Endothelial cell (in vitro differentiated cells): ENCODE data around the gene SATB2. TPM values are rescaled to one million over a fixed set of nuclear protein-coding genes. Genes with fewer than 3 reads are reported as not detected.

ENCODE experiments used
- DNase-seq: peaks from one replicate; pipeline ENCODE4 v3.0.0; 2021; ENCODE audit warnings: low spot score
- H3K27ac Mint-ChIP-seq: one replicate; pipeline ENCODE4 v1.8.0; 2021; ENCODE audit warnings: mixed read lengths, inconsistent platforms; ENCODE audit not compliant: unreplicated experiment
- H3K27me3 Mint-ChIP-seq: one replicate; pipeline ENCODE4 v1.8.0; 2021; ENCODE audit warnings: mild to moderate bottlenecking, moderate library complexity, mixed read lengths, inconsistent platforms; ENCODE audit not compliant: unreplicated experiment
- H3K36me3 Mint-ChIP-seq: one replicate; pipeline ENCODE4 v1.8.0; 2021; ENCODE audit warnings: mild to moderate bottlenecking, low read depth, mixed read lengths, inconsistent platforms; ENCODE audit not compliant: unreplicated experiment
- H3K4me1 Mint-ChIP-seq: one replicate; pipeline ENCODE4 v1.8.0; 2021; ENCODE audit warnings: mild to moderate bottlenecking, mixed read lengths, inconsistent platforms; ENCODE audit not compliant: unreplicated experiment
- H3K4me3 Mint-ChIP-seq: one replicate; pipeline ENCODE4 v1.8.0; 2021; ENCODE audit warnings: mild to moderate bottlenecking, mixed read lengths, inconsistent platforms; ENCODE audit not compliant: unreplicated experiment
- H3K9me3 Mint-ChIP-seq: one replicate; pipeline ENCODE4 v1.8.0; 2021; ENCODE audit warnings: mixed read lengths, inconsistent platforms; ENCODE audit not compliant: unreplicated experiment
- total RNA-seq: library from RNA; stranded (reverse); fragmentation: NEBNext Ultra II Directional; extraction: Animal tissue kit (Norgen Biotek cat#: 25700); gene quantifications from one replicate; pipeline ENCODE4 v1.2.1, GENCODE V29; 2021; ENCODE audit not compliant: unreplicated experiment
- TF ChIP-seq, protein P1 (sequence below): fragments of 200-600 bp; sonication (generic); IDR thresholded peaks from one replicate; pipeline ENCODE4 v1.5.0; 2021; ENCODE audit warnings: antibody characterized with exemption; ENCODE audit not compliant: unreplicated experiment

The SATB2 gene
- total RNA-seq, 1 donor from 2014 or later, result 3.8 TPM

DNA sequence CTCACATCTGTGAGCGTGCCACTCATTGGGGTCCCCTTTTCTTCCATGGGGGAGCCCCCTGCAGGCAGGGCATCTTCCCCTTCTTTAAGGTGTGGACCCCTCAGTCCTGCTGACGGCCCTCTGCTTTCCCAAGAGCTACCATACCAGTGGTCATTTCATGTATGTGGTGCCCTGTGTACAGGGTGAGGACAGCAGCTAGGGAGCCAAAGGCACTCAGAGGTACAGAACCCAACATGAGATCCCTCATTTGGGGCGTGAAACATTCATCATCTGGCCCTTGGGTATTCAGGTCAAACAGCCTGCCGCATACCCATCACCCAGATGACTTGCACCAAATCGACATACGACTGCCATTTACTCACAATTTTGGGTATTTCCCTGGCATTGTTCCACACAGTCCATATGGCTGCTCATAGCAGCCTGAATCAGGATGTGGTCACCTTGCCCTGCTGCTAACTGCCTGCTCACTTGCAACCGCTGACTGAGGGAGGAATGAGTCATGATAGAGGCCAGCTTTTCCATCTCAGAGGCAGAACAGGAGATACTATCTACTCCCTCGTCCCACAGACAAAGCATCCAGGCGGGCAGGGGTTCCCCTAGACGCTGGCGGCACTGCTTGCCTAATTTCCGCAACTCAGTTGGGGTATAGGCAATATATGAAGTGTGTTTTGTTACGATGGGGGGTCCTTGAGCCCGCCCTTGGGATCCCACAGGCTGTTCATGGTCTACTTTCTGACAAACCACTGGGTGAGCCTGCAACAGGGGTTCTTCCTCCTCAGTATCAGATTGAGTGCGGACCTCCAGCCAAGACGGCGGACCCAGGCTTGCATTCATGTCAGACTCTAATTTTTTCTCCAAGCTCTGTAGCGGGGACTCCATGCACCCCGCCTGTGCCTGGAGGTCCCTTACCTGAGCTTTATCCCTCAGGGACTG lies 228.6 kb downstream of the SATB2 start:
- TF ChIP-seq, protein P1, sequence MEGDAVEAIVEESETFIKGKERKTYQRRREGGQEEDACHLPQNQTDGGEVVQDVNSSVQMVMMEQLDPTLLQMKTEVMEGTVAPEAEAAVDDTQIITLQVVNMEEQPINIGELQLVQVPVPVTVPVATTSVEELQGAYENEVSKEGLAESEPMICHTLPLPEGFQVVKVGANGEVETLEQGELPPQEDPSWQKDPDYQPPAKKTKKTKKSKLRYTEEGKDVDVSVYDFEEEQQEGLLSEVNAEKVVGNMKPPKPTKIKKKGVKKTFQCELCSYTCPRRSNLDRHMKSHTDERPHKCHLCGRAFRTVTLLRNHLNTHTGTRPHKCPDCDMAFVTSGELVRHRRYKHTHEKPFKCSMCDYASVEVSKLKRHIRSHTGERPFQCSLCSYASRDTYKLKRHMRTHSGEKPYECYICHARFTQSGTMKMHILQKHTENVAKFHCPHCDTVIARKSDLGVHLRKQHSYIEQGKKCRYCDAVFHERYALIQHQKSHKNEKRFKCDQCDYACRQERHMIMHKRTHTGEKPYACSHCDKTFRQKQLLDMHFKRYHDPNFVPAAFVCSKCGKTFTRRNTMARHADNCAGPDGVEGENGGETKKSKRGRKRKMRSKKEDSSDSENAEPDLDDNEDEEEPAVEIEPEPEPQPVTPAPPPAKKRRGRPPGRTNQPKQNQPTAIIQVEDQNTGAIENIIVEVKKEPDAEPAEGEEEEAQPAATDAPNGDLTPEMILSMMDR, result no peak
- Mint-ChIP-seq H3K9me3 (no peaks in the 10 kb centered on the region), H3K36me3 (no peaks in the 10 kb centered on the region), H3K4me3 (no peak overlapping the region), H3K27ac (no peak overlapping the region), H3K4me1 (no peaks in the 10 kb centered on the region), H3K27me3 (no peaks in the 10 kb centered on the region)
- no peak for DNase-seq

DNA sequence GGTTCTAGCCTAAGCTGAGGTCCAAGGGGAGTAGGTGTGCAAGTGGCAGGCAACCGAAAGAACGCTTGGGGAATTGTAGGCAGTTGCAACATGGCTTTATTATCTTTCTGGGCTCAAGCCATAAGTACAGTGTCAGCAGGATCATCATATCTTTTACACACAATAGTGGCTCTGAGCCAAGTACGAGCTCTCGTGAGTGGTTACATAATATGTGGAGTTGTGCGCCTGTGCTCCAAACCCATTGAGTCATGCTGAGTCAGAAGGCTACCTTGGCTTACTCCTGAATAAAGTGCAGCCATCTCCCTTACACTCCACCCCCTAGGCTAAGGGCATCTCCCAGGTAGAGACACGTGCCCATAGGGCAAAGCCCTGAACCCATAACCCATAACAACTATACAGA lies 233.9 kb downstream of the SATB2 start:
- Mint-ChIP-seq H3K4me1 (no peaks in the 10 kb centered on the region), H3K27me3 (no peaks in the 10 kb centered on the region), H3K36me3 (no peaks in the 10 kb centered on the region), H3K4me3 (no peak overlapping the region), H3K27ac (no peak overlapping the region), H3K9me3 (no peaks in the 10 kb centered on the region)
- TF ChIP-seq, protein P1, result no peak
- no peak for DNase-seq

DNA sequence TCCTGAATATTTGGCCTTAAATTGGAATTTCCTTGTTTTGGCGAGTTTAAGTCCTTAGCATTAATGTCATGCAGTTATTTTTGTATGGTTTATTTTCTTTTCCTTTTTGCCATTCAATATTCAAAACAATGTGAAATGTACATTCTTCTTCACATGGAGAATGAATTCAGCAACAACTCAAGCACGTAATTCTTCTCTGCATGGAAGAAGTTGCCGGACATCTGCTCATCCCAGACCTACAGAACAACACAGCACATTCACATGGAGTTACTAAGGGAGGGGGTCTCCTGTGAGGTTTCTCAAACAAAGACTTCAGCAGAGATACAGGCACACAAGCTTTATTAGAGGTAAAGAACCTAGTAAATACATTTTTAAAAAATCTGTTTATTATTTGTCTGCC lies 236.8 kb downstream of the SATB2 start:
- no peak overlapping the region for H3K4me3 Mint-ChIP-seq
- TF ChIP-seq, protein P1, result no peak
- peaks cover 3% of the 10 kb centered on the region for H3K4me1 Mint-ChIP-seq
- no peaks in the 10 kb centered on the region for H3K27me3 Mint-ChIP-seq
- H3K9me3 Mint-ChIP-seq, result no peaks in the 10 kb centered on the region
- no peak overlapping the region for H3K27ac Mint-ChIP-seq
- DNase-seq, result no peak
- no peaks in the 10 kb centered on the region for H3K36me3 Mint-ChIP-seq

DNA sequence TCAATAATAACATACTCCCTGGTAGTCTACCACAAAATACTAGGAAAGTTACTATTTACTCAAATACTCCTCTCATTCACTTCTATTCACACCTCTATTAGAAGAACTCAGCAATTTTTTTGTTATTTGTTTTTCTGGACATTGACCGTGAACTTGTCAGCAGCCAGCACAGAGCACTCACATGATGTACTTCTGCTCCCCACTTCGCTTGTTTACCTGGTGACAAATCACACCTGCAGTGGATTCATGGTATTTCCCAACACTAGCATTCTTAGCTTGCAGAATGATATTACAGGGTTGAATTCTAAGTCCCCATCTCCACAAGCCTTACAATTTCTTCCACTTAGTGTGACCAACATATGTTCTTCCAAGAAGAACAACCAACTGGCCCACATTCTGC lies 238.2 kb downstream of the SATB2 start:
- no peak for DNase-seq
- TF ChIP-seq, protein P1, result no peak
- Mint-ChIP-seq H3K4me1 (peaks cover 3% of the 10 kb centered on the region), H3K4me3 (no peak overlapping the region), H3K36me3 (no peaks in the 10 kb centered on the region), H3K9me3 (no peaks in the 10 kb centered on the region), H3K27me3 (no peaks in the 10 kb centered on the region), H3K27ac (no peak overlapping the region)
